Right lobe of liver (tissue), 4 donors: ENCODE data around the gene CACNA1D.

Experiments used
- POLR2A ChIP-seq: fragments of 450-650 bp; IDR thresholded peaks from one replicate; pipeline ENCODE4 v1.6.1; 2017; ENCODE audit warnings: antibody characterized with exemption, mild to moderate bottlenecking
- TF ChIP-seq, protein P1 (sequence below), 4 donors: fragments of 200-600 bp in 3 of 4; fragments of 450-650 bp in 1 of 4; IDR thresholded peaks; one replicate each; pipeline versions ENCODE4 v1.5.1 to v1.8.0; 2016 to 2022; ENCODE audit warnings: antibody characterized with exemption in 4 of 4, mild to moderate bottlenecking in 2 of 4
- donor health status: DM: no; HTN: no; CAD: no.
- donor health status: DM: no; HTN: no; CAD: no.
- donor health status: DM: no; HTN: yes; CAD: no.

DNA sequence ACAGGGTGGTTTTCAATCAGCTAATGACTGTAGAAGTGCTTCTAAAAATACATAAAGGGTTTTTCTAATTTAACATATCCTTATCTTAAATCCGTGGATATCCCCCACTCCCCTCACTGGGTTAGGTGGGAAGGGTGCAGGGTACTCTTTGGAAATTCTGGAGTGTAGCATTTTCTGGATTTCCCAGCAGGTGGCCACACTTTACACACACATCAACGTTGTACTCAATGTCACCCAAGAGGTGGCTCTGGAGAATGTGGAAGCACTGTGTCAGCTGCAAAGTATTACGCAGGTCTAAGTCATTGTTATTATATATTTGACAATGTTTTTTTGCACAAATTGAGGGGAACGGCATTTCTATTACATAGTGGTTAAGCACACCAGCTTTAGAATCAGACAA lies 183.0 kb downstream of the CACNA1D start:
- TF ChIP-seq, protein P1, sequence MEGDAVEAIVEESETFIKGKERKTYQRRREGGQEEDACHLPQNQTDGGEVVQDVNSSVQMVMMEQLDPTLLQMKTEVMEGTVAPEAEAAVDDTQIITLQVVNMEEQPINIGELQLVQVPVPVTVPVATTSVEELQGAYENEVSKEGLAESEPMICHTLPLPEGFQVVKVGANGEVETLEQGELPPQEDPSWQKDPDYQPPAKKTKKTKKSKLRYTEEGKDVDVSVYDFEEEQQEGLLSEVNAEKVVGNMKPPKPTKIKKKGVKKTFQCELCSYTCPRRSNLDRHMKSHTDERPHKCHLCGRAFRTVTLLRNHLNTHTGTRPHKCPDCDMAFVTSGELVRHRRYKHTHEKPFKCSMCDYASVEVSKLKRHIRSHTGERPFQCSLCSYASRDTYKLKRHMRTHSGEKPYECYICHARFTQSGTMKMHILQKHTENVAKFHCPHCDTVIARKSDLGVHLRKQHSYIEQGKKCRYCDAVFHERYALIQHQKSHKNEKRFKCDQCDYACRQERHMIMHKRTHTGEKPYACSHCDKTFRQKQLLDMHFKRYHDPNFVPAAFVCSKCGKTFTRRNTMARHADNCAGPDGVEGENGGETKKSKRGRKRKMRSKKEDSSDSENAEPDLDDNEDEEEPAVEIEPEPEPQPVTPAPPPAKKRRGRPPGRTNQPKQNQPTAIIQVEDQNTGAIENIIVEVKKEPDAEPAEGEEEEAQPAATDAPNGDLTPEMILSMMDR (IDR thresholded peaks at IDR 0.05): peak; percentile 38 to 55 (median 54)
- no peak for TF ChIP-seq POLR2A
